GM23248 (cell line): ENCODE data around the gene CHIT1.

ENCODE experiments used
- EZH2 ChIP-seq: fragments of 200-600 bp; sonication (generic); IDR thresholded peaks from 2 replicates; pipeline ENCODE4 v1.6.1; 2018; ENCODE audit warnings: antibody characterized with exemption, mild to moderate bottlenecking; ENCODE audit not compliant: insufficient read depth, poor library complexity, severe bottlenecking
- EZH2phosphoT487 ChIP-seq: fragments of 200-600 bp; sonication (generic); IDR thresholded peaks from 2 replicates; pipeline ENCODE4 v1.6.1; 2018; ENCODE audit warnings: antibody characterized with exemption, moderate library complexity, mild to moderate bottlenecking, low read depth; ENCODE audit not compliant: insufficient read depth

- TF ChIP-seq EZH2 (no peak), EZH2phosphoT487 (no peak)
These were observed 55.9 kb downstream of the CHIT1 start for GRCh38 chr1:203173566-203173965.
